CD4-positive, alpha-beta T cell treated with Interleukin-15 for 1 hour (primary cell): ENCODE data around the gene IGHMBP2.

Experiments
- DNase-seq: peaks from one replicate; pipeline ENCODE4 v3.0.0-alpha.2; 2020

Gene IGHMBP2

GRCh38 chr11:68941324-68942094 is 37.8 kb downstream of the IGHMBP2 start:
- no peak for DNase-seq

DNA sequence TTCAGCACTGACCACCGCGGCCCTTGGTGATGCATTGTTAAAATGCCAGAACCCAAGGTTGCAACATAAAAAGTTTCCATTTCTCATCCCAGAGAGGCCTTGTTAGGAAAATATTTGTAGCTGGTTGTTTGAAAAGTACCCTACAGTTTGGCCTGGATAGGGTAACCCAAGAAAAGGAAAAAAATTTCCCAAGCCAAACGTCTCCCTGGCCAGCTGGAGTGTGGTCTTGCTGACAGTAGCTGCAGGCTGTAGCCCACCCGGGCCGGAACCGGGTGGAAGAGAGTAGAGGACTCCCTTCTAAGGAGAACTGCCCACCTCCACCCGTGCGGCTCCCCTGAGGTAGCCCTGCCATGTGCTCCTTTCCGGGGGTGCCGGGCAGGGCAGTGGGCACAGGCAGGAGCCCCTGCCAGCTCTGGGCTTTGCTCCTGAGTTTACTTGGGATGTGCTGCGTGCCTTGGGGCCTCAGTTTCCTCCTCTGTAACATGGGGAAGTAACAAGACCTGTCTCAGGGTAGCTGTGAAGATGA is 38.5 kb downstream of the IGHMBP2 start:
- no peak for DNase-seq

GRCh38 chr11:68942751-68943271 is 39.1 kb downstream of the IGHMBP2 start:
- DNase-seq = no peak

GRCh38 chr11:68946416-68947090 is 42.9 kb downstream of the IGHMBP2 start:
- no peak for DNase-seq

- DNase-seq = no peak
Measured at GRCh38 chr11:68947151-68947550, 43.5 kb downstream of the IGHMBP2 start.

DNA sequence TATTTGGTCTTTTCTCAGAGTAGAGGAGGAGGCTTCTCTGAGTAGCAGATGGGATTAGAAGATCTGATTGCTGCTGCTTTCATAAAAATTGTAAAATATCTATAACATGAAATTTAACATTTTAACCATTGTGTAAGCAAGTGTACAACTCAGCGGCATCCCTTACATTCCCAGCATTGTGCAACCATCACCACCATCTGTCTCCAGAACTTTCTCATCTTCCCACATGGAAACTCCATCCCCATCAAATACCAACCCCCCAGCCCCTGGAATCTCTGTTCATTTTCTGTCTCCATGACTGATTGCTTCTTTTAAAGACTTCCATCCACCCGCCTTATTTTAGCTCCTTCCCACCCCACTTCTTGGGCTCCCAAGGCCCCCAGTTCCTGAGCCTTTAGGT is 44.8 kb downstream of the IGHMBP2 start:
- no peak for DNase-seq

DNA sequence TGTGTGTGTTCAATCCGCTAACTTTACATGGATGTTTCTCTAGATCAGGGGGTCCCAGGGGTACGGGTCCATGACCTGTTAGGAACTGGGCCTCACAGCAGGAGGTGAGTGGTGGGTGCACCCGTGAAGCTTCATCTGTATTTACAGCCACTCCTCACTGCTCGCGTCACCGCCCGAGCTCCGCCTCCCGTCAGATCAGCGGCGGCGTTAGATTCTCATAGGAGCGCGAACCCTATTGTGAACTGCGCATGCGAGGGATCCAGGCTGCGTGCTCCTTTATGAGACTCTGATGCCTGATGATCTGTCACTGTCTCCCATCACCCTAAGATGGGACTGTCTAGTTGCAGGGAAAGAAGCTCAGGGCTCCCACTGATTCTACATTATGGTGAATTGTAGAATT is 45.2 kb downstream of the IGHMBP2 start:
- no peak for DNase-seq

- DNase-seq = no peak
Measured at GRCh38 chr11:68950270-68950669, 46.6 kb downstream of the IGHMBP2 start.

DNA sequence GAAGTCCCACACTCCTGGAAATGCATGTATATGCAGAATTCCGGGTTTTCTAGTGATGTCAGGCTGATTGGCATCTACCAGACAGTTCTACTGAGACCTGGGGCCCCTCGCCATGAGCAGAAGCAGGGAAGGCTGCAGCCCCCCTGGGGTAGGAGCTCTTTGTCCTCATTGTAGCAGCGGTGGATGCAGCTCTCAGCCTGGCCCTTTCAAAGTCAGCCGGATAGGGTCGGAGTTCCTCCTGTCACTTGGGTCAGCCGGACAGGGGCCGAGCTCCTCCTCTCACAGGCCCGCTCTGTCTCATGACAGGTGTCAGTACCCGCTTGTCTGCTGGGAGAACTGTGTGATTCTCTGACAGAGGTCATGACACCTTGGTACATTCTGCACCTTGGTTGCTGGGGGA is 47.1 kb downstream of the IGHMBP2 start:
- no peak for DNase-seq

DNA sequence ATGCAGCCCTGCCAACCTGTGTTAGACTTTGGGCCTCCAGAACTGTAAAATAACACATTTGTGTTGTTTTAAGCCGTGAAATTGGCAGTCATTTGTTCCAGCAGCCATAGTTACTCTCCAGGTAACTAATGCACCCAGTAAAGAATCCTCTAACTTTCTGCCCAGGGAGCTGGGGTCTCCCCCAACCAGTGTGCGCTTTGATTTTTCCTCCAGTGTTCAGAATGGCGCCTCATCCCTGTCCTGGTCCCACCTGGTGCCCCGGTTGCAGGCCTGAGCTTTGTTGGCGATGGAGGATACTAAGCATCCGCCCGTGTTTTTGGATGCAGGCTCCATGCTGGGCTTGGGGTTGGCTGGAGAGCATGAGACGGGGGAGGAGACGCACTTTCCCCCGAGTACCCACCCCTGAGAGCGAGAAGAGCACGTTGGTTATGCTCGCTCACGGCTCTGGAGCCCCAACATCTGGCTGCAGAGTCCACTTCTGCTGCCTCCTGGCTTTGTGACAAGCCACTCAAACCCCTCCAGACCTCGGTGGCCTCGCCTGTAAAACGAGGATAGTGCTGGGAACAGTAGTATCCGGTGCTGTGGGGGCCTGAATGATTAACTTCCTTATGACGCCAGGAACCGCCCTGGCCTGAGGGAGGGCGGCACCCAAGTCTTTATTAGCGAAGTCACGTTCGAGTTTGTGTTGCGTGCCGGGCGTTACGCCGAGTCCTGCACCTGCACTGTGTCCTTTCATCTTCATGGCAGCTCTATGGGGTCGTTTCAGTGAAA is 51.3 kb downstream of the IGHMBP2 start:
- DNase-seq = peak; percentile 43

DNA sequence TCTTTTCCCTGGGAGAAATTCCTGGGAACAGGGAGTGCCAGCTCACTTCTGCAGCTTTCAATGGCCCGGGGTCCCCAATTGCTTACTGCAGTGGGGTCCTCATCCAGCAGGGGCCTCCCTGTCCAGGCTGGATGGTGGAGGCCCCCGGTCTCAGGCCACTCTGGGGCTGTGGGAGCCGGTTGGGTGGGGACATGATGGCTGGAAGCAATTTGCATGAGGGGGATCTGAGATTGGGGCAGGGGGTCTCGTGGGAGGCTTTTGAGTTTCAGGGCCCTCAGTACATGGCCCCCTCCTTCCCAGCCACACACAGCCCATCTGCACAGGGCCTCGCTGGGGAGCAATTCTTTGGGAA is 51.9 kb downstream of the IGHMBP2 start:
- DNase-seq = no peak

DNA sequence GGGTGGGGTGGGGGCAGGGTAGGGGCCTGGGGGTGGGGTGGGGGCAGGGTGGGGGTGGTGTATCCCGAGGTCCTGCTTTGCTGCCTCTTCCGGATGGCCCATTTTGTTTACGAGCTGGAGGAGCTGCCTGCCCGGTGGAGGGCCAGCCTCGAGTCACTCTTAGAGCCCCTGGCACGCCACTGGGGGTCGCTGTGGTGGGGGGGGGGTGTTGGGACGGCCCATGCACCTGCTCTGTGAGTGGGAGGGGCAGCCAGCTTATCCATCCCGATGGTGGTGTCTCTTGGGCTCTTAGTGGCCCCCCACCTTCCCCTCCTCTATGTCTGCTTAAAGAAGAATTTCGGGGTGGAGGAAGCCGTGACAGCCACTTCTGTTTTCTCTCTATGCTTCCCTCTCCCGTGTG is 52.5 kb downstream of the IGHMBP2 start:
- peak; percentile 33 for DNase-seq

GRCh38 chr11:68956547-68957254 is 53.0 kb downstream of the IGHMBP2 start:
- no peak for DNase-seq

- no peak for DNase-seq
Measured at GRCh38 chr11:68958211-68958610, 54.5 kb downstream of the IGHMBP2 start.

DNA sequence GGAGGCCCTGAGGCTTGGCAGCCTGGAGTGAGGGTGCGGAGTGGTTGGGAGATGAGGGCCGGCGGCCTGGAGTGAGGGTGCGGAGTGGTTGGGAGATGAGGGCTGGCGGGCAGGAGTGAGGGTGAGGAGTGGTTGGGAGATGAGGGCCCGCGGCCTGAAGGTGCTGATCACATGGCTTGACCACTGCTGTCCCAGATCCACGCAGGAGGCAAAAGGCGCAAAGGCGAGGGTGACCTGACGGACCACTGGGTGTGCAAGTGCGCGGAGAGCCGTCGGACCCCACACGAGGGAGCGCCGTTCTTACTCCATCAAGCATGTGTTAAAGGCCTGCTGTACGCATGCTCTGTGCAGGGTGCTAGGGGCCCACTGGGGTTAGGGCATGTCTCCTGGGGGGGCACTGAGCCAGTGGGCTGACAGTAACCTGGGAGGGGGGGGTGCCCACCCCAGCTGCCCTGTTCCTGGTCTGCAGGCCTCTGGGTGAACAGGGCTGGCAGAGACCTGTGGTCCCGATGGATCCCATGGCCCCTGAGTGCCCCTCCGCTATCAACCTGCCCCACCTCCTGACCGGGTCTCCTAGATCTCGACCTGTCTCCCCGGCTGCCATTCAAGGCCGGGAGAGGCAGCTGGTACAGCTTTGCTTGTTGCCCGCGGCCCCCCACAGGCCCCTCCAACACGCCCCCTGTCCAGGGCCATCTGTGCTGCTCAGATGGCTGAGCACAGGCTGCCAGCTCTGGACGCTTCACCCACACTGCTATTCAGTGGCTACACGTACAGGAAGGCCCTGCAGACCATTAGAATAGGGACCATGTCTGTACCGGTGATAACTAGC is 56.0 kb downstream of the IGHMBP2 start:
- DNase-seq = peak; percentile 12

- DNase-seq = peak; percentile 9
Measured at GRCh38 chr11:68960294-68961071, 56.8 kb downstream of the IGHMBP2 start.

GRCh38 chr11:68961245-68961644 is 57.6 kb downstream of the IGHMBP2 start:
- no peak for DNase-seq

DNA sequence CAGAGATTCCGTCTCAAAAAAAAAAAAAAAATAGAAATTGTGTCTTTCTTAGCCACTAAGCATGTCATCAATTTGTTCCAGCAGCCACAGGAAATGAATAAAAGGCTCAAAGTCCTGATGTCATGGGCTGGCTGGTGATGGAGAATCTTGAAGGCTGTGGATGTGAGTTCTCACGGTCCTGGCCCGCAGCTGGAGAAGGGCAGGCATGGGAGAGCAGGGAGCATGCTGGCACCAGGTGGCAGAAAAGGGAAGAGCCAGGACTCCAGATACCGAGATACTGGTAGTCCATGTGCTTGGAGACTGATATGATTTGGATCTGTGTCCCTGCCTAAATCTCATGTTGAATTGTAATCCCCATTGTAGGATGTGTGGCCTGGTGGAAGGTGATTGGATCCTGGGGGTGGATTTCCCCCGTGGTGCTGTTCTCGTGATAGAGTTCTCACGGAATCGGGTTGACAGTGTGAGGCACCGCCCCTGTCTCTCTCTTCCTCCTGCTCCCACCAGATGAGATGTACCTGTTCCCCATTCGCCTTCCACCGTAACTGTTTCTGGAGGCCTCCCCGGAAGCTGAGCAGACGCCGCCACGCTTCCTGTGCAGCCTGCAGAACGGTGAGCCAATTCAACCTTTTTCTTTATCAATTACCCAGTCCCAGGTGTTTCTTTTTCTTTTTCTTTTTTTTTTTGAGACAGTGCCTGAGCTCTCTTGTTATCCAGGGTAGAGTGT is 59.0 kb downstream of the IGHMBP2 start:
- no peak for DNase-seq

GRCh38 chr11:68963779-68964178 is 60.1 kb downstream of the IGHMBP2 start:
- DNase-seq = no peak
